ENCODE measurements around the gene MCTP1.

GRCh38 chr5:95020345-95020744 lies 264.5 kb downstream of the MCTP1 start:
- TF ChIP-seq TAF1 (IDR thresholded peaks at IDR 0.05; ENCODE audit: low read depth) (no peak), POLR2AphosphoS5 (IDR thresholded peaks at IDR 0.05) (no peak), EZH2 (IDR thresholded peaks at IDR 0.05; ENCODE audit: borderline replicate concordance, insufficient read depth, low read length, poor library complexity, severe bottlenecking) (no peak)
- TF ChIP-seq, protein P1, sequence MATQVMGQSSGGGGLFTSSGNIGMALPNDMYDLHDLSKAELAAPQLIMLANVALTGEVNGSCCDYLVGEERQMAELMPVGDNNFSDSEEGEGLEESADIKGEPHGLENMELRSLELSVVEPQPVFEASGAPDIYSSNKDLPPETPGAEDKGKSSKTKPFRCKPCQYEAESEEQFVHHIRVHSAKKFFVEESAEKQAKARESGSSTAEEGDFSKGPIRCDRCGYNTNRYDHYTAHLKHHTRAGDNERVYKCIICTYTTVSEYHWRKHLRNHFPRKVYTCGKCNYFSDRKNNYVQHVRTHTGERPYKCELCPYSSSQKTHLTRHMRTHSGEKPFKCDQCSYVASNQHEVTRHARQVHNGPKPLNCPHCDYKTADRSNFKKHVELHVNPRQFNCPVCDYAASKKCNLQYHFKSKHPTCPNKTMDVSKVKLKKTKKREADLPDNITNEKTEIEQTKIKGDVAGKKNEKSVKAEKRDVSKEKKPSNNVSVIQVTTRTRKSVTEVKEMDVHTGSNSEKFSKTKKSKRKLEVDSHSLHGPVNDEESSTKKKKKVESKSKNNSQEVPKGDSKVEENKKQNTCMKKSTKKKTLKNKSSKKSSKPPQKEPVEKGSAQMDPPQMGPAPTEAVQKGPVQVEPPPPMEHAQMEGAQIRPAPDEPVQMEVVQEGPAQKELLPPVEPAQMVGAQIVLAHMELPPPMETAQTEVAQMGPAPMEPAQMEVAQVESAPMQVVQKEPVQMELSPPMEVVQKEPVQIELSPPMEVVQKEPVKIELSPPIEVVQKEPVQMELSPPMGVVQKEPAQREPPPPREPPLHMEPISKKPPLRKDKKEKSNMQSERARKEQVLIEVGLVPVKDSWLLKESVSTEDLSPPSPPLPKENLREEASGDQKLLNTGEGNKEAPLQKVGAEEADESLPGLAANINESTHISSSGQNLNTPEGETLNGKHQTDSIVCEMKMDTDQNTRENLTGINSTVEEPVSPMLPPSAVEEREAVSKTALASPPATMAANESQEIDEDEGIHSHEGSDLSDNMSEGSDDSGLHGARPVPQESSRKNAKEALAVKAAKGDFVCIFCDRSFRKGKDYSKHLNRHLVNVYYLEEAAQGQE (IDR thresholded peaks at IDR 0.05; ENCODE audit: borderline replicate concordance), result no peak

Data from neural cell (in vitro differentiated cells).